ENCODE measurements around the gene CLDN22.

The CLDN22 gene

DNA sequence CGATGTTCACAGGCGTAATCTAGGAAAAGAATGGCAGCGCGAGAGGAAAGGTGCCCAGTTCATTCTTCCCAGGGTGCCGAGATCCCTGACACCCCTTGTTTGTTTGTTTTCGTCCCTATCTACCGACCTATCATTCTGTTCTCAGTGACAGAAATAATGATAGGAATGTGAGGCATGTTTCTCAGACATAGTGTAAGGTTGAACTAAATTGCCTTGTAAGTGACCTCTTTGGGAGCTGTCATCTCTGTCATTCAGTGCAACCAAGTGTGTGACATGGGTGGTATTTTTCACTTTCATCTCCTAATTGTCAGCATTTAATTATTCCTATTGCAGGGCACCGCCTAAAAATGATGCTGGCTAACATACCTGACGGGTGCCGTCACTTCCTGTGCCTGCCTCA, 24.4 kb downstream of the CLDN22 start:
- TF ChIP-seq CTCF (IDR thresholded peaks at IDR 0.05; ENCODE audit: low read depth, low read length): no peak
- no peak for DNase-seq (ENCODE audit: extremely low read depth, low read depth)

- no peak for DNase-seq (ENCODE audit: extremely low read depth, low read depth)
- TF ChIP-seq CTCF (IDR thresholded peaks at IDR 0.05; ENCODE audit: low read depth, low read length): no peak
Observed at GRCh38 chr4:183291070-183291469, 29.0 kb downstream of the CLDN22 start.

- DNase-seq (ENCODE audit: extremely low read depth, low read depth): no peak
- no peak for TF ChIP-seq CTCF (IDR thresholded peaks at IDR 0.05; ENCODE audit: low read depth, low read length)
Observed at GRCh38 chr4:183289688-183290087, 30.4 kb downstream of the CLDN22 start.

- no peak for TF ChIP-seq CTCF (IDR thresholded peaks at IDR 0.05; ENCODE audit: low read depth, low read length)
- DNase-seq (ENCODE audit: extremely low read depth, low read depth): no peak
Observed at GRCh38 chr4:183288955-183289354, 31.1 kb downstream of the CLDN22 start.

GRCh38 chr4:183287677-183288076, 32.4 kb downstream of the CLDN22 start:
- no peak for DNase-seq (ENCODE audit: extremely low read depth, low read depth)
- no peak for TF ChIP-seq CTCF (IDR thresholded peaks at IDR 0.05; ENCODE audit: low read depth, low read length)

DNA sequence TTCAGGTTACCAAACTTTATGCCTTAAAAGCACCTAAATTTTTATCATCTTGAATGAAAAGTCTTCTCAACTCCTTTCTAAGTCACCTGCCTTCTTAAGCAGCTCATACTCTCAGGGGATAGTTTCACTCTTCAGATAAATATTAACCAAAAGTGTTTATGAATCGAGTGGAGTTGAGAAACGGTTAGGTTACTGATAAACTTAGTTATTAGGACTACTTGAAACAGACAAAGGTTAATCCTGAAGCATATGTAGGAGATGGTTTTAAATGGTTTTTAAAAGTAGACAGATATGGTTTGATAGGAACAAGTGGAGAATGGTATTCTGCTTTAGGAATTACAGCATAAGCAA, 32.8 kb downstream of the CLDN22 start:
- no peak for TF ChIP-seq CTCF (IDR thresholded peaks at IDR 0.05; ENCODE audit: low read depth, low read length)
- no peak for DNase-seq (ENCODE audit: extremely low read depth, low read depth)

DNA sequence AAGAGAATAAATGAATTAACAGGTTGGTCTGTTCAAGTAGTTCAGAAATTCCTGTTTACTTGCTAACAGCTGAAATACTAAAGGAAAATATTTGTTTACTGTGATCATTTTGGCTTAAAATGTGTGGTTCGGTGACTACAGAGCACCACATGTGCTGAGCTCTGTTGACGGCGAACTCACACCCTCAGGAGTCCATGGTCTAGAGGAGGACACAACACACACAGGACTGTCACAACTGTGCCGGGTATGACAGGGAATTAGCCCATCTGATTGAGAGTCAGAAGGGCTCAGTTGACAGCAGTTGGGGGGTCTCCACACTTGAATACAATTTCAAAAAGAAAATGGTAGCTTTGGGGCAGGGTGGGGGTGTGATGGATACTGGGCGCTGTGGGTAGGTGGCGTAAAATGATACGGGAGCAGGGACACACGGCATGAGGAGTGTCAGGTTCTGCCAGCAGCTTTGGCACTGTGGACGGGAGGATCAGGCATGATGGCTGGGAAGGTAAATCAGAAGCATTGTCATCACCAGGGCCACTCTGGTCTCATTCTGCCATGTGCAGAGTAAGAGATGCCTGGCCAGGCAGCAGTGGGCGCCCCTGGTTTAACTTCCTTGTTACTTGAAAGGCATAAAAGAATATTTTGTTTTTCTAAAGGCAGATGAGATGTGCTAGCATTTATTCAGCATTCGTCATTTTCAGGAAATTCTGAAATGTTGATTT, 33.3 kb downstream of the CLDN22 start:
- no peak for DNase-seq (ENCODE audit: extremely low read depth, low read depth)
- TF ChIP-seq CTCF (IDR thresholded peaks at IDR 0.05; ENCODE audit: low read depth, low read length): no peak
